Measurements from ENCODE around the gene VEPH1. TPM values are rescaled to one million over a fixed set of nuclear protein-coding genes. Genes with fewer than 3 reads are reported as not detected.

Gene VEPH1
- total RNA-seq, 1 experiment from 2014 or later: 2.4 TPM

- POLR2A ChIA-PET: interaction anchor here (0.8 to 1.7 kb wide), 3 partner anchors 13 to 284 kb away, joined by 3 to 6 read pairs (median 4); partner anchors contain the start of gene CCNL1
- Mint-ChIP-seq H3K9me3 (ENCODE audit: unreplicated experiment) (no peaks in the 10 kb centered on the region), H3K4me1 (ENCODE audit: insufficient read depth, unreplicated experiment) (peaks cover 17% of the 10 kb centered on the region), H3K4me3 (ENCODE audit: unreplicated experiment) (no peak overlapping the region), H3K27ac (ENCODE audit: low read depth, unreplicated experiment) (no peak overlapping the region), H3K27me3 (ENCODE audit: insufficient read depth, unreplicated experiment) (no peaks in the 10 kb centered on the region), H3K36me3 (ENCODE audit: insufficient read depth, unreplicated experiment) (peaks cover 15% of the 10 kb centered on the region)
- intact Hi-C loops (cut with micrococcal nuclease): loop anchor here (5.0 kb wide), 1 partner anchor 287 kb away; no protein-coding TSS in a partner anchor
- no peak for DNase-seq (ENCODE audit: unreplicated experiment)
- no peak for TF ChIP-seq CTCF (IDR thresholded peaks at IDR 0.05; ENCODE audit: unreplicated experiment)
- CTCF ChIA-PET: interaction anchor here (0.7 to 7.1 kb wide), 6 partner anchors 10 to 240 kb away, joined by 3 to 88 read pairs (median 3); no protein-coding TSS in a partner anchor
- BruUV-seq (replicated peaks): no TSS peak
Observed at GRCh38 chr3:157444797-157445184, 58.4 kb downstream of the VEPH1 start.

GRCh38 chr3:157443905-157444796 is 59.1 kb downstream of the VEPH1 start:
- no peak for TF ChIP-seq CTCF (IDR thresholded peaks at IDR 0.05; ENCODE audit: unreplicated experiment)
- DNase-seq (ENCODE audit: unreplicated experiment): no peak
- ChIA-PET POLR2A (interaction anchor here (0.6 to 1.1 kb wide), 3 partner anchors 207 to 284 kb away, joined by 3 to 6 read pairs (median 3); partner anchors contain the start of gene CCNL1), CTCF (interaction anchor here (0.7 to 7.1 kb wide), 7 partner anchors 9 to 239 kb away, joined by 3 to 88 read pairs (median 3); no protein-coding TSS in a partner anchor)
- no peaks in the 10 kb centered on the region for H3K9me3 Mint-ChIP-seq (ENCODE audit: unreplicated experiment)
- peaks cover 17% of the 10 kb centered on the region for H3K4me1 Mint-ChIP-seq (ENCODE audit: insufficient read depth, unreplicated experiment)
- no peaks in the 10 kb centered on the region for H3K27me3 Mint-ChIP-seq (ENCODE audit: insufficient read depth, unreplicated experiment)
- H3K36me3 Mint-ChIP-seq (ENCODE audit: insufficient read depth, unreplicated experiment): peaks cover 15% of the 10 kb centered on the region
- intact Hi-C loops (cut with micrococcal nuclease): no loop called here
- no TSS peak for BruUV-seq (replicated peaks)
- no peak overlapping the region for H3K27ac Mint-ChIP-seq (ENCODE audit: low read depth, unreplicated experiment)
- no peak overlapping the region for H3K4me3 Mint-ChIP-seq (ENCODE audit: unreplicated experiment)

- no peak overlapping the region for H3K27ac Mint-ChIP-seq (ENCODE audit: low read depth, unreplicated experiment)
- H3K9me3 Mint-ChIP-seq (ENCODE audit: unreplicated experiment): no peaks in the 10 kb centered on the region
- CTCF ChIA-PET: interaction anchor here (0.9 to 2.1 kb wide), 2 partner anchors 50 to 241 kb away, joined by 3 to 9 read pairs; no protein-coding TSS in a partner anchor
- intact Hi-C loops (cut with micrococcal nuclease): no loop called here
- H3K36me3 Mint-ChIP-seq (ENCODE audit: insufficient read depth, unreplicated experiment): peaks cover 21% of the 10 kb centered on the region
- H3K4me3 Mint-ChIP-seq (ENCODE audit: unreplicated experiment): no peak overlapping the region
- POLR2A ChIA-PET: no interaction called here
- DNase-seq (ENCODE audit: unreplicated experiment): no peak
- no peak for TF ChIP-seq CTCF (IDR thresholded peaks at IDR 0.05; ENCODE audit: unreplicated experiment)
- no TSS peak for BruUV-seq (replicated peaks)
- H3K27me3 Mint-ChIP-seq (ENCODE audit: insufficient read depth, unreplicated experiment): no peaks in the 10 kb centered on the region
- H3K4me1 Mint-ChIP-seq (ENCODE audit: insufficient read depth, unreplicated experiment): peaks cover 17% of the 10 kb centered on the region
Observed at GRCh38 chr3:157442729-157443128, 60.5 kb downstream of the VEPH1 start.

- peaks cover 21% of the 10 kb centered on the region for H3K36me3 Mint-ChIP-seq (ENCODE audit: insufficient read depth, unreplicated experiment)
- no peaks in the 10 kb centered on the region for H3K27me3 Mint-ChIP-seq (ENCODE audit: insufficient read depth, unreplicated experiment)
- TF ChIP-seq CTCF (IDR thresholded peaks at IDR 0.05; ENCODE audit: unreplicated experiment): no peak
- no TSS peak for BruUV-seq (replicated peaks)
- H3K9me3 Mint-ChIP-seq (ENCODE audit: unreplicated experiment): no peaks in the 10 kb centered on the region
- POLR2A ChIA-PET: interaction anchor here (0.5 to 3.0 kb wide), 4 partner anchors 40 to 281 kb away, joined by 3 to 8 read pairs (median 4); no protein-coding TSS in a partner anchor
- no peak overlapping the region for H3K4me3 Mint-ChIP-seq (ENCODE audit: unreplicated experiment)
- no peak overlapping the region for H3K27ac Mint-ChIP-seq (ENCODE audit: low read depth, unreplicated experiment)
- intact Hi-C loops (cut with micrococcal nuclease): no loop called here
- CTCF ChIA-PET: interaction anchor here (0.5 to 2.1 kb wide), 6 partner anchors 52 to 239 kb away, joined by 3 to 9 read pairs (median 3); no protein-coding TSS in a partner anchor
- DNase-seq (ENCODE audit: unreplicated experiment): no peak
- peaks cover 24% of the 10 kb centered on the region for H3K4me1 Mint-ChIP-seq (ENCODE audit: insufficient read depth, unreplicated experiment)
Observed at GRCh38 chr3:157441102-157441624, 62.1 kb downstream of the VEPH1 start.
